Measurements from ENCODE around the gene MASP2.
"Not testable (repeated sequence)": the region's sequence is repeated elsewhere in the genome, so short reads cannot be mapped to it uniquely, and the experiment has no call there.

The MASP2 gene

GRCh38 chr1:11037019-11037739, 9.9 kb downstream of the MASP2 start:
- DNase-seq, result not testable (repeated sequence)

GRCh38 chr1:11031624-11032262, 15.3 kb downstream of the MASP2 start:
- DNase-seq, result no peak

DNA sequence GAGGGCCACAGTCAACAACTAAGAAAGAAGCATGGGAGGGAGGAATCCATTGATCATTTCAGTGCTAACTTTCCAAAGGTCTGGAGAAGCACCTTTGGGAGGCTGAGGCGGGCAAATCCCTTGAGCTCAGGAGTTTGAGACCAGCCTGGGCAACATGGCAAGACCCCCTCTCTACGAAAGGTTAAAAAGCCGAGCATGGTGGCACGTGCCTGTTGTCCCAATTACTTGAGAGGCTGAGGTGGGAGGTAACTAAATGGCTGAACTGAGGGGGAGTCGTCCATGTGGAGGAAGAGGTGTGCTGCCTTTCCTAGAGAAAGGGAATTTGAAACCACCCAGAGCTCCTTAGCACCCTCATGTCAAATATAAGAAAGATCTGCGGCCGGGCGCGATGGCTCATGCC, 16.2 kb downstream of the MASP2 start:
- DNase-seq, result no peak

DNA sequence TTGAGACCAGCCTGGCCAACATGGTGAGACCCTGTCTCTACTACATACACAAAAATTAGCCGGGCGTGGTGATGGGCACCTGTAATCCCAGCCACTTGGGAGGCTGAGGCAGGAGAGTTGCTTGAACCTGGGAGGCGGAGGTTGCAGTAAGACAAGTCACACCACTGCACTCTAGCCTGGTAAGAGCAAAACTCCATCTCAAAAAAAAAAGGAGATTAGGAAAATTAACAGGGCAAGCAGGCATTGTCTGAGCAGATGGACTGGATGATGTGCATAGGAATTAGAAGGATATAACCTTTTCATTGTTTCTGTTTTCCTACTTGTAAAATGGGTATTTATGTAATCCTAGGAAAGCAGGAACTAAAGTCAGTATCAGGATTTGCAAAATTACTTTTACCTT, 19.0 kb downstream of the MASP2 start:
- DNase-seq, result no peak

DNA sequence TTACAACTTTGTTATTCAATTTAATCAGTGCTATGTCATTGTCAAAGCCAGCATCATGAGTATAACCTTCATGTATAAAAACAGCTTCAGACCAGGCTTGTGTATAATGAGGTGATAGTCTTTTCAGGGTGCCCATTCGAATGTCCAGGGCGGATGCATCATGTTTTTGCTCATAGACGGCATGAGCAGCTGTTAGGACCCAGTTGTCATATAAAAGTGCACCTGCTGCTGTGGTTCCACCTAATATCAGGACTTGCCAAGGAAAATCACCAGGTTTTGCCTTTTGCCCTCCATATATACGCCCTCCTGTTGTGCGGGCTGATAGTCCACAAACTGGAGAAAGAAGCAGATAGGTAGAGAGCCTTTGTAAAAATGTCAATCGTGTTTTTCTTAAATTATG, 19.7 kb downstream of the MASP2 start:
- no peak for DNase-seq

DNA sequence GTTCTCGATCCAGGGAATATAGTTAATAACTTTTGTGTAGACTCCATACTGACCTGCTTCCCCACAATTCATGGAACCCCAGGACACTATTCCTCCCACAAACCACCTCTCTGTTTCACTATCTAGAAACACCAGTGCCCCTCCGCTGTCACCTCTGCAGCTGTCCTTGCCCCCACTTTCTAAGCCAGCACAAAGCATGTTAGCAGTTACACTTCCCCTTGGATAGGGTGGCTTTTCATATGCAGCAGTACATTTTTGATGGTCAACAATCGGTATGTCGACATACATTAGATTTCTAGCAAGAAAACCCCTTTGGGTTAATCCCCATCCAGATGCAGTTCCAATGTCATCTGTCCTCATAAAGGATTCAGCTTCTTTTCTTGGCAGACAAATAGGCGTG, 20.1 kb downstream of the MASP2 start:
- no peak for DNase-seq

GRCh38 chr1:11026052-11026451, 21.0 kb downstream of the MASP2 start:
- no peak for DNase-seq

DNA sequence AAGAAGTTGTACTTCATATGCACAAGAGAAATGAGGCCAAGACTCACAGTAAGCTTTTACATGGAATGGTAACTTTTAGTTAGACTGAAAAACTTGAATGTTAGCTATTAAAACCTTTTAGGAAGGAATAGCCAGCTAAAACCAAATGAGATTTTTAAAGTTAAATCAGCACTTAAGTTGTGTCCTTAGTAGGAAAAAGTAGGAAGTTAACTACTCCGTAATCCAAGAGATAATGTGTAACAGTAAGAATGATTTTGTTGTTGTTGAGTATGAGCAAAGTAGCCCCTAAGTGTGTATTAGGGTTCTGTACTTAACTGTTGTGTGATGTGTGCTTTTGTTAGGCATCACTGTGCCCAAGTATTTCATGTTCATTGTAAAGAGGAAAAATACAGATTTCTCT, 21.4 kb downstream of the MASP2 start:
- DNase-seq, result no peak

DNA sequence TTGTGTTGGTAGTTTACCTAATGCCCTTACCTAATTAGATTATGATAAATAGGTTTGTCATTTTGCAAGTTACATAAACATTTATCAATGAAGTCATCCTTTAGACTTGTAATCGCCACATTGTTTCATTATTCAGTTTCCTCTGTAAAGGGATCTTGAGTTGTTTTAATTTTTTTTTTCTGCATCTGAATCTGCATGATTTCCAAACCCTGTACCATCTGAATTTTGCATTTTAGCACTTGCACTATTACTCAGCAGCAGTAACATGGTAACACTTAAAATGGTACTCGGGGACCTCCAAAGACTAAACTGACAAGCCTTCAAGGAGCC, 22.2 kb downstream of the MASP2 start:
- no peak for DNase-seq

- DNase-seq, result no peak
These were observed 22.7 kb downstream of the MASP2 start for GRCh38 chr1:11024154-11024873.

GRCh38 chr1:11023201-11023600, 23.8 kb downstream of the MASP2 start:
- no peak for DNase-seq

- DNase-seq, result no peak
These were observed 27.1 kb downstream of the MASP2 start for GRCh38 chr1:11019971-11020370.

DNA sequence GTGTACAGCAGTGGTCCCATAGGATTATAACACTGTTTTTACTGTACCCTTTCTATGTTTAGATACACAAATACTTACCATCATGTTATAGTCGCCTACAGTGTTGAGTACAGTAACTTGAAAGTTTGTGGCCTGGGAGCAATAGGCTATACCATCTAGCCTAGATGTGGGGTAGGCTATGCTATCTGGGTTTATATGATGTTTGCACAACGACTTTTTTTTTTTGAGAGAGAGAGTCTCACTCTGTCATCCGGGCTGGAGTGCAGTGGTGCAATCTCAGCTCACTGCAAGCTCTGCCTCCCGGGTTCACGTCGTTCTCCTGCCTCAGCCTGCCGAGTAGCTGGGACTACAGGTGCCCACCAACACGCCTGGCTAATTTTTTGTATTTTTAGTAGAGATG, 27.7 kb downstream of the MASP2 start:
- not testable (repeated sequence) for DNase-seq

DNA sequence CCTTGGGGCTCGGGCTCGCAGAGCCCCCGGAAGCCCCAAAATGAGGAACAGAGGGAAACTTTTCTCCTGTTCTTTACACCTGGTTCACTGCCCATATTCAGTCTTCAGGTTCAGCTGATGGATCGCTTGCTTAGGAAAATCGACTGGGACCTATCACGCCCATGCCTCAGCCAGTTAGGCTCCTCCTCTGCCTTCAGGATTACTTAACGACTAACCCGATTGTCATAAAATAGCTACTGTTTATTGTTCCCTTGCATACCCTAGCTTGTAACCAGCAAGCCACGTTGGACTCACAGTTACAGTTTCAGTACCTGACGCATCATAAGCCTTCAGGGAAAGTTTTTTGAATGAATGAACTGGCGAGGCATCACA, 33.9 kb downstream of the MASP2 start:
- DNase-seq, result no peak

DNA sequence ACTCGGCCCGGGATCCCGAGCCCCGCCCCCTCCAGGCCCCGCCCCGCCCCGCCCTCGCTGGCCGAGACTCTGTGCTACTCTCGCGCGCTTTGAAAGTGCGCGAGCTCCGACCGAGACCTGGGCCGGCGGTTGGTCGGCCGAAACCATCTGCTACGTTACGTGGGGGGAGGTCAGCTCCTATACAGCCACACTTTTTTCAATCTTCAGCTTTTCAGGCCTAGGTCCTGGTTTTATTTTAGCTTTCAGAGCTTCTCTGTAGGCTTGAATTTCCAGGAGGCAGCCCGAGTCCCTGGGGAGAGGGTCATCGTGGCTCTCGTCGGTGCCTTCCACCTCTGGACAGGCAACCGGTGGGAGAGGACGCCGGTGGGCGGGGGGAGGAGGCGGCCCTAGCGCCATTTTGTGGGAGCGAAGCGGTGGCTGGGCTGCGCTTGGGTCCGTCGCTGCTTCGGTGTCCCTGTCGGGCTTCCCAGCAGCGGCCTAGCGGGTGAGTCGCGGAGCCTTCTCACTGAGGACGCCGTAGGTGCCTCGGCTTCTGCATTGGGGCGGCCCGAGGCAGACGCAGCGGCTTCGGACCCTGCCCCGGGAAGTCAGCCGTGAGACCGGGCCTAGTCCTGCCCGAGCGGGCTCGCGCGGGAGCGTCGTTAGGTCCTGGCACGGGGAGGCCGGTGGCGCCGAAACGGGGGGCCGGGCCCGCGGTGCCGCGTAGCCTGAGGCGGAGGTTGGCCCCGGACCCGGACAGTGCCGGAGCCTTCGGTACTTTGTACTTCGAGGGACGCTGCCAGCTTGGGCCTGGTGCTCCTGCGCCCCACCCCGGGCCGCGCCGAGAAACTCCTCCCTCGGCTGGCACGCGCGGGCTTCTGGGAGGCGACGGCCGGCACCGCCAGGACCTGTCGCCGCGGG, 34.5 kb downstream of the MASP2 start, which contains the start of gene TARDBP:
Gene TARDBP (plus strand): TSS at position 395 of the 900 bp plus-strand sequence. CDS start 1,074 bp downstream, outside the sequence.
- no peak for DNase-seq

DNA sequence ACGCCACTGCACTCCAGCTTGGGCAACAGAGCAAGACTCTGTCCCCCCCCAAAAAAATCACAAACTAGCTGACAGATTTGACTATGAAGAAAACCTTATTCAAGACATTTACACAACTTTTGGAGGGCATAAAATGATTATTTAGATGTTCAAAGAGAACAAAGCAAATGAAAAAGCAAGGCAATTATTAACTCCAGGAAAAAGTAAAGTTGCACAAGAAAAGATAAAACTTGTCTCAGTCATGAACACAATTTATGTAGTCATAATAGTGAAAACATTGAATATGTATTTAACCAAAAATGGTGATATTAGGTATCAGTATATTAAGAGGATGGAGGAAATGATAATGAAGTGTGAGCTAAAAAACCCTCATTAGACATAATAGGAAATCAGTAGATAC, 46.5 kb downstream of the MASP2 start:
- DNase-seq, result no peak

DNA sequence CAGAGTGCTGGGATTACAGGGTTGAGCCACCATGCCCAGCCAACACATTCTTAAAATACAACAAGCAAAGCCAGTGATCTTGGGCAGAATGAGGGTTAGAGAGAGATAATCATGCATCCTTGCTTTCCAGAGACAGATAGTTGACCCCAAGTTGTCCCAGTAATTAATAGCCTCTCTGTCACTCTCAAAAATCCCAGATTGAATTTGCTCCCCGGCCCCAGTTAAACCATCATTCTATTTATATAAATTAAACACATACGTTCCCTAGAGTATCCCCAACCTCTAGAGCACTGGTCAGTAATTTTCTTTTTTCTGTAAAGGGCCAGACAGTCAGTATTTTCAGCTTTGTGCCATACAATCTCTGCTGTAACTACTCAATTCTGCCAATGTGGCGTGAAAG, 50.9 kb downstream of the MASP2 start:
- DNase-seq, result no peak

DNA sequence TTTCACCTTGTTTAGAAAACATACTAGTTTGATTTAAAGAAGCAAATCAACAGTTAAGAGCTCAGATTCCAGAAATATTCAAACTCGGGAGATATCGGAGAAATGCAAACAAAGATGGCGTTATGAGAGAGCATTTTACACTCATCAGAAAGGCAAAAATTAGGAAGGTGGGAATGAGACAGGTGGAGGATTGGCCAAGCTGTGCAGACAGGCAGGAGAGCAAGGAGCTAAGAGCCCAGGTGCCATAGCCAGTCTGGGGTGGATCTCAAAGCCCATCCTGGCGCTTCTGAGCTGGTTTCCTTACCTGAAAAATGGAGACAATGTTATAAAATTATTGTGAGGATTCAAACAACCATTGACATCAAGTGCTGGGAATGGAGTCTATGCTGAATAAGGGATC, 54.2 kb downstream of the MASP2 start:
- DNase-seq, result no peak

GRCh38 chr1:10992004-10992403, 55.0 kb downstream of the MASP2 start:
- not testable (repeated sequence) for DNase-seq

DNA sequence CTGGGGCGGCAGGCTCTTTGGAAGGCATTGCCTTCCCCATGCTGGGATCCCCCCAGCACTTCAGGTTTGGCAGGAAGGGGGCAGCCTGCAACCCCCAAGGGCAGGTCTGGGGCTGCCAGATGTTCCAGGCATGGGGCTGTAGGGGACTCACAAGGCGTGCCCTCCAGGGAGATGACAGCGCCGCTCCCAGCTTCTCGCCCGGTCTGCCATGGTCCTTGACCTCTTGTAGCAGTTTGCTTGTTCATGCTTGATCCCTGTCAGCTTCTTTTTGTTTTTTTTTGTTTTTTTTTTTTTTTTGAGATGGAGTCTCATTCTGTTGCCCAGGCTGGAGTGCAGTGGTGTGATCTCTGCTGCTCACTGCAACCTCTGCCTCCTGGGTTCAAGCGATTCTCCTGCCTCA, 56.2 kb downstream of the MASP2 start:
- DNase-seq, result no peak

DNA sequence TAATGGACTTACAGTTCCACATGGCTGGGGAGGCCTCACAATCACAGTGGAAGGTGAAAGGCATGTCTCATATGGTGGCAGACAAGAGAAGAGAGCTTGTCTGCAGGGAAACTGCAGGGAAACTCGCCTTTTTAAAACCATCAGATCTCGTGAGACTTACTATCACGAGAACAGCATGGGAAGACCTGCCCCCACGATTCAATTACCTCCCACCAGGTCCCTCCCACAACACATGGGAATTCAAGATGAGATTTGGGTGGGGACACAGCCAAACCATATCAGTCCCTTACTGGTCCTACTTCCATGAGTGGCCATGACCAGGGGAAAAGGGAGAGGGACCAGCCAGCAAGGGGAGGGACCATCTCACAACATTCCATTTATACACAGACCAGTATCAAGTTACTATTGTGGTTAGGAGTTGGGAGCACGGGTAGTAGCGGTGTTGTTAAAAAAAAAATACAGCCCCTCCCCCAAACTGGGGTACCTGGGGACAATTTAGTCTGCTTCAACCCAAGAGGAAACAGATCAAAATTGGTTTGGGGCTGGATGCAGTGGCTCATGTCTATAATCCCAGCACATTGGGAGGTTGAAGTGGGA, 57.0 kb downstream of the MASP2 start:
- not testable (repeated sequence) for DNase-seq

- no peak for DNase-seq
These were observed 57.9 kb downstream of the MASP2 start for GRCh38 chr1:10989095-10989494.

Measured in SIG-M5 (cell line).